ENCODE measurements around the gene RNF144A.

DNA sequence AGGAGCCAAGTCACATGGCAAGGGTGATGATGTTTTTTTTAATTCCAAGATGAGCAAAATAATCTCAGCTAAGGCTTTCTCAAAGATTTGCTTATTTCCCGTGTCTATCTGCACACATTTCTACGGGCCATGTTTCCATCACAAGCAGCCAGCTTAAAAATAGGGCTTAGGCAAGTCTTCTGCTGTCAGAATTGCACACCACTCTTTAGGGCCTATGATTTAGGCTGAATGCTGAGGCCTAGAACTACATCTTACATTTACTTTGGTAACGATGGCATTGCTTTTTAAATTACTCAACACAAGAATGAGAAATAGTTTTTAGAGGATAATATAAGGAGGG lies 144.2 kb downstream of the RNF144A start:
- TF ChIP-seq, protein P1, sequence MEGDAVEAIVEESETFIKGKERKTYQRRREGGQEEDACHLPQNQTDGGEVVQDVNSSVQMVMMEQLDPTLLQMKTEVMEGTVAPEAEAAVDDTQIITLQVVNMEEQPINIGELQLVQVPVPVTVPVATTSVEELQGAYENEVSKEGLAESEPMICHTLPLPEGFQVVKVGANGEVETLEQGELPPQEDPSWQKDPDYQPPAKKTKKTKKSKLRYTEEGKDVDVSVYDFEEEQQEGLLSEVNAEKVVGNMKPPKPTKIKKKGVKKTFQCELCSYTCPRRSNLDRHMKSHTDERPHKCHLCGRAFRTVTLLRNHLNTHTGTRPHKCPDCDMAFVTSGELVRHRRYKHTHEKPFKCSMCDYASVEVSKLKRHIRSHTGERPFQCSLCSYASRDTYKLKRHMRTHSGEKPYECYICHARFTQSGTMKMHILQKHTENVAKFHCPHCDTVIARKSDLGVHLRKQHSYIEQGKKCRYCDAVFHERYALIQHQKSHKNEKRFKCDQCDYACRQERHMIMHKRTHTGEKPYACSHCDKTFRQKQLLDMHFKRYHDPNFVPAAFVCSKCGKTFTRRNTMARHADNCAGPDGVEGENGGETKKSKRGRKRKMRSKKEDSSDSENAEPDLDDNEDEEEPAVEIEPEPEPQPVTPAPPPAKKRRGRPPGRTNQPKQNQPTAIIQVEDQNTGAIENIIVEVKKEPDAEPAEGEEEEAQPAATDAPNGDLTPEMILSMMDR (IDR thresholded peaks at IDR 0.05), result no peak
- no peak for TF ChIP-seq POLR2A (IDR thresholded peaks at IDR 0.05)
